HCT116 (cell line): Measurements from ENCODE around the gene IGSF9. TPM values are rescaled to one million over a fixed set of nuclear protein-coding genes. Genes with fewer than 3 reads are reported as not detected.
A peak's percentile ranks its signal among the peaks of the same experiment; 100 is the strongest.

ENCODE experiments used
- ATAC-seq: fragments of 200-7000 bp; cut with Tn5 transposase; 2 replicates; pipeline ENCODE4 v1.9.1; 2020; ENCODE audit warnings: mild to moderate bottlenecking, moderate library complexity
- BruUV-seq: library from RNA; stranded (reverse); fragments of 400-500 nt; replicated peaks from 2 replicates; lab custom pipeline; 2021; lab: Mats Ljungman, UMichigan
- CTCF ChIA-PET: fragments of 300-600 bp; sonication (Branson Sonifier 250); formaldehyde crosslinking; loops from one replicate; lab custom pipeline; 2021; ENCODE audit warnings: antibody characterized with exemption; lab: Charles Lee
- POLR2A ChIA-PET: fragments of 300-600, 350-600 bp; sonication (Branson Sonifier 250); formaldehyde crosslinking; loops from one replicate; lab custom pipeline; 2021; ENCODE audit warnings: antibody characterized with exemption; lab: Charles Lee
- RAD21 ChIA-PET, 2 experiments: fragments of 300-600 bp; sonication (Branson Sonifier 250); formaldehyde crosslinking; loops; one replicate each; lab custom pipeline; 2023; ENCODE audit warnings: low total read pairs in 2 of 2; ENCODE audit not compliant: uncharacterized antibody in 2 of 2, unreplicated experiment in 2 of 2, low non-redundant PET in 1 of 2; lab: Charles Lee
- DNase-seq: peaks from one replicate; pipeline ENCODE4 v3.0.0-alpha.2; 2010; ENCODE audit warnings: low read depth, low spot score
- H2AFZ ChIP-seq: fragments of 200-600 bp; shearing (Covaris generic), sonication (generic); 2 replicates; pipeline ENCODE4 v1.6.1; 2017; ENCODE audit warnings: low read depth, mixed run types, mixed read lengths, antibody characterized with exemption, low read length; ENCODE audit not compliant: poor library complexity, severe bottlenecking
- H3K27ac ChIP-seq: 2 replicates; pipeline ENCODE4 v1.5.1; 2012; ENCODE audit warnings: low read depth, low read length
- H3K27me3 ChIP-seq: fragments of 200-600 bp; sonication (generic); 2 replicates; pipeline ENCODE4 v1.6.1; 2016; ENCODE audit warnings: mixed run types, low read length, mixed read lengths; ENCODE audit not compliant: insufficient read depth
- H3K36me3 ChIP-seq, 2 experiments: fragments of 200-500 bp in 1 of 2; fragments of 200-600 bp in 1 of 2; sonication (Bioruptor generic) in 1 of 2; sonication (generic) in 1 of 2; 2 replicates each; pipeline versions ENCODE4 v1.5.1 to v1.6.1; 2014 to 2016; ENCODE audit warnings: low read length in 2 of 2, inconsistent platforms in 1 of 2, mixed read lengths in 1 of 2, mixed run types in 1 of 2; ENCODE audit not compliant: insufficient read depth in 2 of 2, control insufficient read depth in 1 of 2
- H3K4me1 ChIP-seq, 2 experiments: fragments of 200-600 bp in 1 of 2; sonication (generic) in 1 of 2; 2 replicates each; pipeline versions ENCODE4 v1.5.1 to v1.6.1; 2012 to 2017; ENCODE audit warnings: low read length in 2 of 2, inconsistent platforms in 1 of 2, mild to moderate bottlenecking in 1 of 2, mixed read lengths in 1 of 2, mixed run types in 1 of 2, moderate library complexity in 1 of 2; ENCODE audit not compliant: insufficient read depth in 2 of 2, control insufficient read depth in 1 of 2
- H3K4me2 ChIP-seq: fragments of 200-600 bp; sonication (generic); 2 replicates; pipeline ENCODE4 v1.6.1; 2017; ENCODE audit warnings: mixed run types, low read length, mixed read lengths
- H3K4me3 ChIP-seq, 2 experiments: fragments of 200-600 bp in 1 of 2; sonication (generic) in 1 of 2; replicated peaks in 1 of 2; 2 replicates each; pipeline ENCODE4 v1.5.1; 2011 to 2016; ENCODE audit warnings: low read length in 2 of 2, control low read depth in 1 of 2, low read depth in 1 of 2, mild to moderate bottlenecking in 1 of 2, mixed read lengths in 1 of 2, mixed run types in 1 of 2
- H3K79me2 ChIP-seq: fragments of 200-600 bp; sonication (generic); 2 replicates; pipeline ENCODE4 v1.6.1; 2017; ENCODE audit warnings: mild to moderate bottlenecking, mixed run types, low read length, moderate library complexity, mixed read lengths; ENCODE audit not compliant: insufficient read depth
- H3K9ac ChIP-seq: fragments of 200-600 bp; sonication (generic); 2 replicates; pipeline ENCODE4 v1.6.1; 2016; ENCODE audit warnings: low read length, mixed read lengths
- H3K9me2 ChIP-seq: fragments of 200-600 bp; sonication (generic), shearing (Covaris generic); 2 replicates; pipeline ENCODE4 v1.6.1; 2017; ENCODE audit warnings: mixed run types, mild to moderate bottlenecking, moderate library complexity; ENCODE audit not compliant: insufficient read depth
- H3K9me3 ChIP-seq, 2 experiments: fragments of 200-500 bp in 1 of 2; fragments of 200-600 bp in 1 of 2; sonication (Bioruptor generic) in 1 of 2; sonication (generic) in 1 of 2; 2 replicates each; pipeline ENCODE4 v1.6.1; 2014 to 2017; ENCODE audit warnings: low read length in 2 of 2, mixed read lengths in 2 of 2, inconsistent platforms in 1 of 2, low read depth in 1 of 2, mild to moderate bottlenecking in 1 of 2, mixed run types in 1 of 2, moderate library complexity in 1 of 2; ENCODE audit not compliant: control insufficient read depth in 1 of 2, insufficient read depth in 1 of 2
- H4K20me1 ChIP-seq: fragments of 200-600 bp; sonication (generic), shearing (Covaris generic); 2 replicates; pipeline ENCODE4 v1.6.1; 2017; ENCODE audit warnings: mixed run types, mild to moderate bottlenecking, moderate library complexity; ENCODE audit not compliant: insufficient read depth
- CBX3 ChIP-seq: IDR thresholded peaks from 2 replicates; pipeline ENCODE4 v1.6.1; 2012; ENCODE audit warnings: low read depth
- CTCF ChIP-seq, 3 experiments: fragments of 200-600 bp in 1 of 3; sonication (generic) in 1 of 3; IDR thresholded peaks in 2 of 3; conservative IDR thresholded peaks in 1 of 3; 2 replicates each; pipeline ENCODE4 v1.5.1; 2012 to 2017; ENCODE audit warnings: low read depth in 2 of 3, low read length in 2 of 3, antibody characterized with exemption in 1 of 3, borderline replicate concordance in 1 of 3, control low read depth in 1 of 3, mild to moderate bottlenecking in 1 of 3, mixed read lengths in 1 of 3, mixed run types in 1 of 3, moderate library complexity in 1 of 3; ENCODE audit not compliant: insufficient read depth in 1 of 3
- EZH2phosphoT487 ChIP-seq: fragments of 200-600 bp; IDR thresholded peaks from 2 replicates; pipeline ENCODE4 v1.6.1; 2018; ENCODE audit warnings: antibody characterized with exemption, borderline replicate concordance
- JUND ChIP-seq: IDR thresholded peaks from 2 replicates; pipeline ENCODE4 v1.6.1; 2012
- REST ChIP-seq: IDR thresholded peaks from 2 replicates; pipeline ENCODE4 v1.6.1; 2012; ENCODE audit warnings: low read depth
- YY1 ChIP-seq: IDR thresholded peaks from 2 replicates; pipeline ENCODE4 v1.6.1; 2011; ENCODE audit warnings: low read length, low read depth, moderate library complexity, mild to moderate bottlenecking; ENCODE audit not compliant: insufficient replicate concordance; ENCODE audit errors: extremely low read depth
- ZNF274 ChIP-seq: fragments of 200-500 bp; sonication (Bioruptor generic); IDR thresholded peaks from 2 replicates; pipeline ENCODE4 v1.6.1; 2014; ENCODE audit warnings: mild to moderate bottlenecking, low read depth, low read length, inconsistent platforms
- intact Hi-C: fragments of 100-400 bp; cut with micrococcal nuclease; formaldehyde crosslinking; loops from 2 replicates; pipeline ENCODE4 v1.10.0; 2022
- total RNA-seq: library from RNA; stranded (reverse); gene quantifications from one replicate; pipeline ENCODE4 v1.2.1, GENCODE V29; 2021; ENCODE audit not compliant: unreplicated experiment
- TF ChIP-seq, protein P1 (sequence below): IDR thresholded peaks from 2 replicates; pipeline ENCODE4 v1.6.1; 2011; ENCODE audit warnings: mild to moderate bottlenecking, low read length, moderate library complexity; ENCODE audit not compliant: insufficient replicate concordance; ENCODE audit errors: extremely low read depth
- TF ChIP-seq, protein P2 (sequence below): IDR thresholded peaks from 2 replicates; pipeline ENCODE4 v1.6.1; 2012

IGSF9 gene
- total RNA-seq, 1 experiment from 2014 or later, result 10.3 TPM

GRCh38 chr1:159881622-159882526 lies 63.5 kb downstream of the IGSF9 start (continued):
- TF ChIP-seq REST (no peak), JUND (peak; percentile 86)

DNA sequence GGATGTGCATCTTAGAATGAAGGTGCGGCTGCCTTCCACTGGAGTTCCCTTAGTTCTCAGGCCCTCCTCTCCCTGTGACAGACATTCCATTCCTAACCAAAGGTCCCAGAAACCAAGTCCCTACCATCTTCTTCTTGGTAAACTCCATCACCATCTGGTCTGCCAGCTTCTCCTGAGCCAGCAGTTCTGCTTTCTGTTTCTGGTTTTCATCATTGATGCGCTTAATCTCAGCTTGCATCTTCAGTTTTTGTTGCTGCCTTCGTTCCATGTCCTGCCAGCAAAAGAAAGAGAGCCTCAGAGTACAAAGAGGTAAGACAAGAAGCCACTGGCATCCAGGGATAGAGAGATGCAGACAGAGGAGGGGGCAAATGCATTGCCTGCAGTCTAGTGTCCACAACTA lies 65.0 kb downstream of the IGSF9 start:
- no peaks in the 10 kb centered on the region for H3K27me3 ChIP-seq
- peaks cover 21 to 37% of the 10 kb centered on the region in 2 experiments for H3K4me1 ChIP-seq
- H3K36me3 ChIP-seq, result no peaks in the 10 kb centered on the region
- no peaks in the 10 kb centered on the region for H4K20me1 ChIP-seq
- no peaks in the 10 kb centered on the region for H3K79me2 ChIP-seq
- no peak for ATAC-seq
- DNase-seq, result no peak
- ChIA-PET POLR2A (interaction anchor here (1.0 kb wide), 1 partner anchor 10 kb away, joined by 3 read pairs; no protein-coding TSS in a partner anchor), RAD21 (no interaction called here), CTCF (interaction anchor here (1.3 to 1.9 kb wide), 3 partner anchors 10 to 90 kb away, joined by 3 to 5 read pairs (median 5); no protein-coding TSS in a partner anchor)
- intact Hi-C loops, result no loop called here
- no peaks in the 10 kb centered on the region for H3K9me3 ChIP-seq
- BruUV-seq, result no TSS peak
- no peaks in the 10 kb centered on the region for H3K9me2 ChIP-seq
- H2AFZ ChIP-seq, result no peak overlapping the region
- H3K27ac ChIP-seq, result no peak overlapping the region
- no peak overlapping the region for H3K9ac ChIP-seq
- no peak overlapping the region for H3K4me3 ChIP-seq
- H3K4me2 ChIP-seq, result no peak overlapping the region
- TF ChIP-seq EZH2phosphoT487 (no peak), REST (no peak), CBX3 (no peak), CTCF (IDR thresholded peaks at IDR 0.05 in 2 of 3, conservative IDR thresholded peaks at IDR 0.05 in 1 of 3; ENCODE audit: borderline replicate concordance in 1 of 3, insufficient read depth in 1 of 3, low read depth in 2 of 3, low read length in 2 of 3) (no peak), YY1 (no peak), ZNF274 (no peak)
- TF ChIP-seq, protein P1, sequence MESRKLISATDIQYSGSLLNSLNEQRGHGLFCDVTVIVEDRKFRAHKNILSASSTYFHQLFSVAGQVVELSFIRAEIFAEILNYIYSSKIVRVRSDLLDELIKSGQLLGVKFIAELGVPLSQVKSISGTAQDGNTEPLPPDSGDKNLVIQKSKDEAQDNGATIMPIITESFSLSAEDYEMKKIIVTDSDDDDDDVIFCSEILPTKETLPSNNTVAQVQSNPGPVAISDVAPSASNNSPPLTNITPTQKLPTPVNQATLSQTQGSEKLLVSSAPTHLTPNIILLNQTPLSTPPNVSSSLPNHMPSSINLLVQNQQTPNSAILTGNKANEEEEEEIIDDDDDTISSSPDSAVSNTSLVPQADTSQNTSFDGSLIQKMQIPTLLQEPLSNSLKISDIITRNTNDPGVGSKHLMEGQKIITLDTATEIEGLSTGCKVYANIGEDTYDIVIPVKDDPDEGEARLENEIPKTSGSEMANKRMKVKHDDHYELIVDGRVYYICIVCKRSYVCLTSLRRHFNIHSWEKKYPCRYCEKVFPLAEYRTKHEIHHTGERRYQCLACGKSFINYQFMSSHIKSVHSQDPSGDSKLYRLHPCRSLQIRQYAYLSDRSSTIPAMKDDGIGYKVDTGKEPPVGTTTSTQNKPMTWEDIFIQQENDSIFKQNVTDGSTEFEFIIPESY, result no peak
- TF ChIP-seq, protein P2, sequence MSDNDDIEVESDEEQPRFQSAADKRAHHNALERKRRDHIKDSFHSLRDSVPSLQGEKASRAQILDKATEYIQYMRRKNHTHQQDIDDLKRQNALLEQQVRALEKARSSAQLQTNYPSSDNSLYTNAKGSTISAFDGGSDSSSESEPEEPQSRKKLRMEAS, result no peak
